H9 (cell line): Measurements from ENCODE around the gene TMEM209. TPM values are rescaled to one million over a fixed set of nuclear protein-coding genes. Genes with fewer than 3 reads are reported as not detected.

Experiments used
- DNase-seq: peaks from one replicate; pipeline ENCODE4 v3.0.0-alpha.2; 2017
- H2AFZ ChIP-seq: one replicate; pipeline ENCODE4 v1.6.1; 2013; ENCODE audit warnings: mild to moderate bottlenecking, low read length, control low read depth, moderate library complexity
- H2AK5ac ChIP-seq: 2 replicates; pipeline ENCODE4 v1.6.1; 2013; ENCODE audit warnings: low read length, control low read depth, mixed read lengths; ENCODE audit not compliant: insufficient read length
- H2BK120ac ChIP-seq: one replicate; pipeline ENCODE4 v1.6.1; 2013; ENCODE audit warnings: low read depth, mild to moderate bottlenecking, low read length, control low read depth, inconsistent platforms; ENCODE audit not compliant: poor library complexity, severe bottlenecking
- H2BK12ac ChIP-seq: 2 replicates; pipeline ENCODE4 v1.6.1; 2013; ENCODE audit warnings: low read length, control low read depth, mixed read lengths, low read depth; ENCODE audit not compliant: insufficient read length
- H2BK15ac ChIP-seq: 2 replicates; pipeline ENCODE4 v1.6.1; 2013; ENCODE audit warnings: low read depth, low read length, control low read depth
- H2BK20ac ChIP-seq: one replicate; pipeline ENCODE4 v1.6.1; 2013; ENCODE audit warnings: low read depth, mild to moderate bottlenecking, low read length, control low read depth, inconsistent platforms; ENCODE audit not compliant: poor library complexity, severe bottlenecking
- H2BK5ac ChIP-seq: 2 replicates; pipeline ENCODE4 v1.6.1; 2013; ENCODE audit warnings: low read length, control low read depth, mixed read lengths; ENCODE audit not compliant: insufficient read length
- H3K14ac ChIP-seq: 2 replicates; pipeline ENCODE4 v1.6.1; 2013; ENCODE audit warnings: low read length, control low read depth; ENCODE audit not compliant: insufficient read depth
- H3K18ac ChIP-seq: 2 replicates; pipeline ENCODE4 v1.6.1; 2013; ENCODE audit warnings: low read depth, mild to moderate bottlenecking, mixed read lengths, low read length, control low read depth; ENCODE audit not compliant: insufficient read length
- H3K23ac ChIP-seq: 2 replicates; pipeline ENCODE4 v1.6.1; 2013; ENCODE audit warnings: low read length, control low read depth, mixed read lengths, low read depth; ENCODE audit not compliant: insufficient read length
- H3K23me2 ChIP-seq: 2 replicates; pipeline ENCODE4 v1.6.1; 2013; ENCODE audit warnings: low read depth, mild to moderate bottlenecking, mixed read lengths, low read length, control low read depth; ENCODE audit not compliant: insufficient read length, poor library complexity, severe bottlenecking
- H3K27ac ChIP-seq: 2 replicates; pipeline ENCODE4 v1.5.1; 2013; ENCODE audit warnings: low read length, control low read depth, mixed read lengths, low read depth; ENCODE audit not compliant: insufficient read length
- H3K27me3 ChIP-seq: 2 replicates; pipeline ENCODE4 v1.6.1; 2013; ENCODE audit warnings: low read length, control low read depth, inconsistent platforms; ENCODE audit not compliant: insufficient read depth
- H3K4ac ChIP-seq: 2 replicates; pipeline ENCODE4 v1.6.1; 2013; ENCODE audit warnings: low read depth, mild to moderate bottlenecking, control low read depth, inconsistent platforms, low read length, moderate library complexity
- H3K4me1 ChIP-seq: 2 replicates; pipeline ENCODE4 v1.6.1; 2013; ENCODE audit warnings: low read length, control low read depth, inconsistent platforms; ENCODE audit not compliant: insufficient read depth
- H3K4me2 ChIP-seq: 2 replicates; pipeline ENCODE4 v1.6.1; 2013; ENCODE audit warnings: low read length, control low read depth, mixed read lengths; ENCODE audit not compliant: insufficient read length, insufficient read depth
- H3K56ac ChIP-seq: 2 replicates; pipeline ENCODE4 v1.6.1; 2013; ENCODE audit warnings: low read depth, mild to moderate bottlenecking, mixed read lengths, low read length, control low read depth; ENCODE audit not compliant: insufficient read length
- H3K79me1 ChIP-seq: 2 replicates; pipeline ENCODE4 v1.6.1; 2013; ENCODE audit warnings: low read depth, mild to moderate bottlenecking, moderate library complexity, low read length, control low read depth, inconsistent platforms; ENCODE audit not compliant: insufficient read depth, poor library complexity, severe bottlenecking
- H3K79me2 ChIP-seq: 2 replicates; pipeline ENCODE4 v1.6.1; 2013; ENCODE audit warnings: low read length, control low read depth, inconsistent platforms; ENCODE audit not compliant: insufficient read depth
- H3K9ac ChIP-seq: 2 replicates; pipeline ENCODE4 v1.6.1; 2013; ENCODE audit warnings: low read length, control low read depth, mixed read lengths; ENCODE audit not compliant: insufficient read length; ENCODE audit errors: extremely low read depth
- H3K9me3 ChIP-seq: one replicate; pipeline ENCODE4 v1.6.1; 2013; ENCODE audit warnings: low read depth, low read length, inconsistent platforms; ENCODE audit not compliant: control insufficient read depth
- H3T11ph ChIP-seq: one replicate; pipeline ENCODE4 v1.6.1; 2013; ENCODE audit warnings: mild to moderate bottlenecking, low read length, control low read depth, inconsistent platforms
- H4K20me1 ChIP-seq: one replicate; pipeline ENCODE4 v1.6.1; 2013; ENCODE audit not compliant: control insufficient read depth, insufficient read length, insufficient read depth
- H4K5ac ChIP-seq: 2 replicates; pipeline ENCODE4 v1.6.1; 2013; ENCODE audit warnings: low read depth, mild to moderate bottlenecking, mixed read lengths, low read length, control low read depth; ENCODE audit not compliant: insufficient read length
- H4K8ac ChIP-seq: replicated peaks from 2 replicates; pipeline ENCODE4 v1.6.1; 2013; ENCODE audit warnings: low read length, control low read depth, mixed read lengths, low read depth; ENCODE audit not compliant: insufficient read length
- H4K91ac ChIP-seq: 2 replicates; pipeline ENCODE4 v1.6.1; 2013; ENCODE audit warnings: low read depth, mild to moderate bottlenecking, moderate library complexity, mixed read lengths, low read length, control low read depth; ENCODE audit not compliant: insufficient read length
- H3K27ac Mint-ChIP-seq, 3 experiments: 2 replicates in 2 of 3; 3 replicates in 1 of 3; pipeline ENCODE4 v1.8.0; 2020 to 2021; ENCODE audit warnings: mixed read lengths in 3 of 3, mild to moderate bottlenecking in 1 of 3, moderate library complexity in 1 of 3
- H3K27me3 Mint-ChIP-seq: 2 replicates; pipeline ENCODE4 v1.8.0; 2021; ENCODE audit warnings: low read depth, mild to moderate bottlenecking, moderate library complexity, mixed read lengths
- H3K36me3 Mint-ChIP-seq, 3 experiments: 2 replicates in 2 of 3; 3 replicates in 1 of 3; pipeline ENCODE4 v1.8.0; 2020 to 2021; ENCODE audit warnings: low read depth in 3 of 3, mixed read lengths in 3 of 3; ENCODE audit not compliant: insufficient read depth in 1 of 3
- H3K4me1 Mint-ChIP-seq, 2 experiments: 2 replicates each; pipeline ENCODE4 v1.8.0; 2020; ENCODE audit warnings: mixed read lengths in 2 of 2
- H3K4me3 Mint-ChIP-seq, 2 experiments: 2 replicates in 1 of 2; 3 replicates in 1 of 2; pipeline ENCODE4 v1.8.0; 2020 to 2021; ENCODE audit warnings: mild to moderate bottlenecking in 2 of 2, mixed read lengths in 2 of 2, moderate library complexity in 1 of 2
- H3K9me3 Mint-ChIP-seq, 2 experiments: 2 replicates in 1 of 2; 3 replicates in 1 of 2; pipeline ENCODE4 v1.8.0; 2020; ENCODE audit warnings: mild to moderate bottlenecking in 2 of 2, mixed read lengths in 2 of 2, moderate library complexity in 1 of 2
- WGBS: extraction: QIAGEN DNeasy Blood & Tissue Kit; methylation state at CpG from one replicate; pipeline ENCODE4 v1.1.7; 2013; ENCODE audit warnings: missing lambda C conversion rate, low lambda C conversion rate, mixed read lengths; ENCODE audit not compliant: insufficient read length; ENCODE audit errors: extremely low coverage; 5-methylcytosine and 5-hydroxymethylcytosine counted together
- total RNA-seq: library from RNA; stranded (reverse); gene quantifications from 2 replicates; pipeline ENCODE4 v1.2.1, GENCODE V29; 2021
- TF ChIP-seq, protein P1 (sequence below): fragments of 200-600 bp; sonication (generic); conservative IDR thresholded peaks from 3 replicates; pipeline ENCODE4 v1.8.0; 2021; ENCODE audit warnings: antibody characterized with exemption, mild to moderate bottlenecking

Gene TMEM209
- total RNA-seq, 1 experiment from 2014 or later = 30.8 TPM

DNA sequence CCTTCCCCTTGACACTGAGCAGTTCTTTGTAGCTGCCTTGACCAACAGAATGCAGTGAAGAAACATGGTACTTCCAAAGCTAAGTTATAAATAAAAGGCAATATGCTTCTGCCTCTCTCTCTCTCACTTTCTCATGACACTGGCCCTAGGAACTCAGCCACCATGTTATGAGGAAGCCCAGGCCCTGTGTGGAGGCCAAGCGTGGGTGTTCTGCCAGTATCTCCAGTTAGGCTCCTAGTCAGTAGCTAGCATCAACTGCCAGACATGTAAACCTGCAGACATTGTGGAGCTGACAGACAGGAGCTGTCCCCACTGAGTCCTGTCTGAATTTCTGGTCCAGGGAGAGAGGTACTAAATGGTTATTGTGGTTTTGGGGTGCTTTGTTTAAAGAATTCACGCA is 45.2 kb downstream of the TMEM209 start:
- Histone ChIP-seq H4K5ac (no peak overlapping the region), H3K4me1 (no peaks in the 10 kb centered on the region), H2BK15ac (no peak overlapping the region), H2BK5ac (no peak overlapping the region), H3K18ac (no peak overlapping the region), H2BK20ac (no peak overlapping the region), H3K23ac (no peak overlapping the region), H3K9me3 (no peaks in the 10 kb centered on the region), H3K4me2 (no peak overlapping the region), H3K27ac (no peak overlapping the region), H3K14ac (no peak overlapping the region), H2BK120ac (no peak overlapping the region), H4K20me1 (no peaks in the 10 kb centered on the region), H3K9ac (no peak overlapping the region), H2BK12ac (no peak overlapping the region), H4K91ac (no peak overlapping the region), H4K8ac (no peak overlapping the region), H3K56ac (no peak overlapping the region), H3K79me1 (no peaks in the 10 kb centered on the region), H2AK5ac (no peak overlapping the region), H3K27me3 (no peaks in the 10 kb centered on the region), H3K4ac (no peak overlapping the region), H3T11ph (no peak overlapping the region), H2AFZ (no peak overlapping the region), H3K23me2 (no peaks in the 10 kb centered on the region), H3K79me2 (no peaks in the 10 kb centered on the region)
- H3K27me3 Mint-ChIP-seq = no peaks in the 10 kb centered on the region
- no peak overlapping the region for H3K4me3 Mint-ChIP-seq
- no peak for DNase-seq
- H3K4me1 Mint-ChIP-seq = no peaks in the 10 kb centered on the region
- H3K9me3 Mint-ChIP-seq = peaks cover 4 to 5% of the 10 kb centered on the region in 2 experiments; a peak in 3 of 5 replicates
- TF ChIP-seq, protein P1, sequence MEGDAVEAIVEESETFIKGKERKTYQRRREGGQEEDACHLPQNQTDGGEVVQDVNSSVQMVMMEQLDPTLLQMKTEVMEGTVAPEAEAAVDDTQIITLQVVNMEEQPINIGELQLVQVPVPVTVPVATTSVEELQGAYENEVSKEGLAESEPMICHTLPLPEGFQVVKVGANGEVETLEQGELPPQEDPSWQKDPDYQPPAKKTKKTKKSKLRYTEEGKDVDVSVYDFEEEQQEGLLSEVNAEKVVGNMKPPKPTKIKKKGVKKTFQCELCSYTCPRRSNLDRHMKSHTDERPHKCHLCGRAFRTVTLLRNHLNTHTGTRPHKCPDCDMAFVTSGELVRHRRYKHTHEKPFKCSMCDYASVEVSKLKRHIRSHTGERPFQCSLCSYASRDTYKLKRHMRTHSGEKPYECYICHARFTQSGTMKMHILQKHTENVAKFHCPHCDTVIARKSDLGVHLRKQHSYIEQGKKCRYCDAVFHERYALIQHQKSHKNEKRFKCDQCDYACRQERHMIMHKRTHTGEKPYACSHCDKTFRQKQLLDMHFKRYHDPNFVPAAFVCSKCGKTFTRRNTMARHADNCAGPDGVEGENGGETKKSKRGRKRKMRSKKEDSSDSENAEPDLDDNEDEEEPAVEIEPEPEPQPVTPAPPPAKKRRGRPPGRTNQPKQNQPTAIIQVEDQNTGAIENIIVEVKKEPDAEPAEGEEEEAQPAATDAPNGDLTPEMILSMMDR = no peak
- WGBS = no CpG with 5 or more reads among the region's 2 CpGs
- peaks cover 23 to 61% (median 58%) of the 10 kb centered on the region in 3 experiments for H3K36me3 Mint-ChIP-seq
- H3K27ac Mint-ChIP-seq = no peak overlapping the region
